H1 (cell line): ENCODE data around the gene ITGB7. TPM values are rescaled to one million over a fixed set of nuclear protein-coding genes. Genes with fewer than 3 reads are reported as not detected.

Experiments
- CTCF ChIA-PET: fragments of 300-600 bp; sonication (Branson Sonifier 250); formaldehyde crosslinking; loops from one replicate; lab custom pipeline; 2021; ENCODE audit not compliant: partially characterized antibody; lab: Charles Lee
- POLR2A ChIA-PET: fragments of 300-600 bp; sonication (Branson Sonifier 250); formaldehyde crosslinking; loops from one replicate; lab custom pipeline; 2021; ENCODE audit warnings: inconsistent platforms; ENCODE audit not compliant: partially characterized antibody; lab: Charles Lee
- DNase-seq, 2 experiments: peaks; one replicate each; pipeline versions ENCODE4 v3.0.0 to v3.0.0-alpha.2; 2010 to 2022; ENCODE audit warnings: low spot score in 2 of 2, low read depth in 1 of 2, mixed read lengths in 1 of 2
- FAIRE-seq: peaks from 2 replicates; lab custom pipeline; 2011; peaks lifted over from hg19 to GRCh38; lab: Jason Lieb, UNC
- H2AFZ ChIP-seq: 2 replicates; pipeline ENCODE4 v1.8.1; 2012; ENCODE audit warnings: low read length, inconsistent platforms
- H2AK5ac ChIP-seq: 2 replicates; pipeline ENCODE4 v1.6.1; 2013; ENCODE audit warnings: low read depth, low read length
- H2BK120ac ChIP-seq: replicated peaks from 2 replicates; pipeline ENCODE3; 2013; ENCODE audit warnings: low read depth, low read length, inconsistent platforms
- H2BK12ac ChIP-seq: 2 replicates; pipeline ENCODE4 v1.6.1; 2013; ENCODE audit warnings: low read depth, low read length
- H2BK15ac ChIP-seq: 2 replicates; pipeline ENCODE4 v1.6.1; 2013; ENCODE audit warnings: low read length
- H2BK20ac ChIP-seq: 2 replicates; pipeline ENCODE4 v1.6.1; 2013; ENCODE audit warnings: low read length
- H2BK5ac ChIP-seq: 2 replicates; pipeline ENCODE4 v1.6.1; 2013; ENCODE audit warnings: low read depth, low read length
- H3K14ac ChIP-seq: 2 replicates; pipeline ENCODE4 v1.6.1; 2013; ENCODE audit warnings: inconsistent platforms; ENCODE audit not compliant: insufficient read length
- H3K18ac ChIP-seq: 2 replicates; pipeline ENCODE4 v1.6.1; 2013; ENCODE audit warnings: low read length; ENCODE audit errors: extremely low read depth
- H3K23ac ChIP-seq: 2 replicates; pipeline ENCODE4 v1.6.1; 2013; ENCODE audit warnings: inconsistent platforms; ENCODE audit not compliant: insufficient read length
- H3K23me2 ChIP-seq: 2 replicates; pipeline ENCODE4 v1.6.1; 2013; ENCODE audit warnings: low read depth, low read length
- H3K27ac ChIP-seq: 2 replicates; pipeline ENCODE4 v1.6.1; 2011; ENCODE audit warnings: low read depth, low read length, inconsistent platforms
- H3K27me3 ChIP-seq, 4 experiments: replicated peaks in 1 of 4; 1 replicate in 1 of 4; 2 replicates in 3 of 4; pipeline versions ENCODE4 v1.6.1 to v1.8.1; 2011 to 2013; ENCODE audit warnings: low read length in 3 of 4, mild to moderate bottlenecking in 3 of 4, inconsistent platforms in 2 of 4, mixed read lengths in 2 of 4, moderate library complexity in 1 of 4; ENCODE audit not compliant: control insufficient read depth in 3 of 4, insufficient read depth in 3 of 4; ENCODE audit errors: extremely low read depth in 1 of 4
- H3K36me3 ChIP-seq, 4 experiments: 2 replicates each; pipeline versions ENCODE4 v1.6.1 to v1.8.1; 2011 to 2013; ENCODE audit warnings: mild to moderate bottlenecking in 4 of 4, low read length in 3 of 4, moderate library complexity in 2 of 4, control low read depth in 1 of 4, inconsistent platforms in 1 of 4; ENCODE audit not compliant: insufficient read depth in 4 of 4, control insufficient read depth in 2 of 4
- H3K4ac ChIP-seq: replicated peaks from 2 replicates; pipeline ENCODE3; 2013; ENCODE audit warnings: low read length, low read depth, mixed read lengths, inconsistent platforms; ENCODE audit not compliant: insufficient read length
- H3K4me1 ChIP-seq, 4 experiments: replicated peaks in 1 of 4; 1 replicate in 1 of 4; 2 replicates in 3 of 4; pipeline versions ENCODE4 v1.6.1 to v1.8.1; 2011 to 2013; ENCODE audit warnings: low read length in 3 of 4, inconsistent platforms in 2 of 4, mixed read lengths in 1 of 4; ENCODE audit not compliant: insufficient read depth in 4 of 4, control insufficient read depth in 3 of 4
- H3K4me2 ChIP-seq, 2 experiments: 2 replicates each; pipeline versions ENCODE4 v1.6.1 to v1.8.1; 2011 to 2013; ENCODE audit warnings: low read depth in 2 of 2, low read length in 2 of 2, control low read depth in 1 of 2, inconsistent platforms in 1 of 2, mild to moderate bottlenecking in 1 of 2; ENCODE audit not compliant: insufficient read depth in 1 of 2
- H3K4me3 ChIP-seq, 4 experiments: fragments of 200-600, 300-600 bp in 1 of 4; sonication (generic), shearing (Covaris generic), sonication (Bioruptor Twin) in 1 of 4; 2 replicates each; pipeline versions ENCODE4 v1.5.1 to v1.8.1; 2011 to 2016; ENCODE audit warnings: low read length in 4 of 4, low read depth in 3 of 4, control low read depth in 2 of 4, inconsistent platforms in 2 of 4, mild to moderate bottlenecking in 2 of 4, mixed read lengths in 1 of 4, moderate library complexity in 1 of 4; ENCODE audit not compliant: insufficient read depth in 2 of 4; ENCODE audit errors: extremely low read depth in 1 of 4
- H3K56ac ChIP-seq: replicated peaks from 2 replicates; pipeline ENCODE3; 2013; ENCODE audit warnings: low read depth, mild to moderate bottlenecking, mixed read lengths, low read length, inconsistent platforms; ENCODE audit not compliant: insufficient read length
- H3K79me1 ChIP-seq: 2 replicates; pipeline ENCODE4 v1.6.1; 2013; ENCODE audit warnings: low read depth, low read length, control low read depth
- H3K79me2 ChIP-seq, 2 experiments: 2 replicates each; pipeline versions ENCODE4 v1.6.1 to v1.8.1; 2012 to 2013; ENCODE audit warnings: low read length in 2 of 2, mild to moderate bottlenecking in 2 of 2, inconsistent platforms in 1 of 2; ENCODE audit not compliant: insufficient read depth in 2 of 2, control insufficient read depth in 1 of 2
- H3K9ac ChIP-seq, 4 experiments: replicated peaks in 1 of 4; 1 replicate in 1 of 4; 2 replicates in 3 of 4; pipeline versions ENCODE4 v1.6.1 to v1.8.1; 2011 to 2013; ENCODE audit warnings: low read depth in 3 of 4, low read length in 3 of 4, control low read depth in 2 of 4, mild to moderate bottlenecking in 2 of 4, moderate library complexity in 2 of 4, inconsistent platforms in 1 of 4; ENCODE audit errors: extremely low read depth in 1 of 4
- H3K9me3 ChIP-seq, 2 experiments: 2 replicates each; pipeline versions ENCODE4 v1.6.1 to v1.8.1; 2012 to 2013; ENCODE audit warnings: mild to moderate bottlenecking in 2 of 2, moderate library complexity in 2 of 2, control low read depth in 1 of 2, inconsistent platforms in 1 of 2, low read depth in 1 of 2, low read length in 1 of 2, mixed read lengths in 1 of 2; ENCODE audit not compliant: insufficient read depth in 2 of 2
- H4K20me1 ChIP-seq, 2 experiments: replicated peaks in 1 of 2; 2 replicates each; pipeline versions ENCODE3 to v1.8.1; 2011 to 2013; ENCODE audit warnings: inconsistent platforms in 2 of 2, low read length in 2 of 2, mild to moderate bottlenecking in 1 of 2; ENCODE audit not compliant: insufficient read depth in 2 of 2, control insufficient read depth in 1 of 2
- H4K5ac ChIP-seq: 2 replicates; pipeline ENCODE4 v1.6.1; 2013; ENCODE audit warnings: low read length, low read depth, mixed read lengths, inconsistent platforms; ENCODE audit not compliant: insufficient read length
- H4K8ac ChIP-seq: 2 replicates; pipeline ENCODE4 v1.8.0; 2013; ENCODE audit warnings: mild to moderate bottlenecking, moderate library complexity, low read length, inconsistent platforms; ENCODE audit not compliant: insufficient read depth; ENCODE audit errors: extremely low read depth
- H4K91ac ChIP-seq: replicated peaks from 2 replicates; pipeline ENCODE3; 2013; ENCODE audit warnings: low read length, mixed read lengths, inconsistent platforms; ENCODE audit not compliant: insufficient read length
- CTCF ChIP-seq, 3 experiments: IDR thresholded peaks; 1 replicate in 2 of 3; 2 replicates in 1 of 3; pipeline versions ENCODE4 v1.5.1 to v1.6.1; 2011; ENCODE audit warnings: low read length in 3 of 3, mild to moderate bottlenecking in 3 of 3, inconsistent platforms in 2 of 3, low read depth in 1 of 3, moderate library complexity in 1 of 3; ENCODE audit not compliant: insufficient read depth in 1 of 3; ENCODE audit errors: control extremely low read depth in 1 of 3
- E2F6 ChIP-seq: IDR thresholded peaks from 2 replicates; pipeline ENCODE4 v1.6.1; 2012; ENCODE audit warnings: inconsistent platforms
- EGR1 ChIP-seq: IDR thresholded peaks from 2 replicates; pipeline ENCODE4 v1.6.1; 2011; ENCODE audit warnings: low read depth, low read length, borderline replicate concordance
- KDM4A ChIP-seq: IDR thresholded peaks from one replicate; pipeline ENCODE4 v1.7.1; 2012; ENCODE audit warnings: low read depth, mild to moderate bottlenecking, moderate library complexity, low read length, inconsistent platforms; ENCODE audit not compliant: severe bottlenecking
- RNF2 ChIP-seq: fragments of 200-900, 300-1000 bp; sonication (generic); IDR thresholded peaks from 2 replicates; pipeline ENCODE4 v1.7.1; 2016; ENCODE audit warnings: borderline replicate concordance, low read depth, mild to moderate bottlenecking, antibody characterized with exemption, low read length; ENCODE audit not compliant: poor library complexity, severe bottlenecking; ENCODE audit errors: missing control alignments
- SAP30 ChIP-seq: fragments of 300-600 bp; sonication (generic); IDR thresholded peaks from 2 replicates; pipeline ENCODE4 v1.7.1; 2012; ENCODE audit warnings: low read length, moderate library complexity, mild to moderate bottlenecking, inconsistent platforms; ENCODE audit not compliant: insufficient read depth, insufficient replicate concordance
- ZNF274 ChIP-seq: IDR thresholded peaks from 2 replicates; pipeline ENCODE4 v1.7.0; 2012; ENCODE audit warnings: low read length, borderline replicate concordance; ENCODE audit errors: extremely low read depth
- WGBS, 2 experiments: shearing (Covaris generic) in 1 of 2; methylation state at CpG; one replicate each; pipeline versions ENCODE4 v1.1.6 to v1.1.7; 2013 to 2015; ENCODE audit warnings: low lambda C conversion rate in 2 of 2, mixed read lengths in 2 of 2, inconsistent platforms in 1 of 2, low coverage in 1 of 2, missing lambda C conversion rate in 1 of 2; ENCODE audit not compliant: insufficient replicate concordance in 2 of 2, insufficient coverage in 1 of 2, insufficient read length in 1 of 2; ENCODE audit errors: extremely low coverage in 1 of 2, missing lambda C conversion rate in 1 of 2; 5-methylcytosine and 5-hydroxymethylcytosine counted together
- polyA plus RNA-seq, 7 experiments: library from polyadenylated mRNA; depleted of rRNA in 3 of 7; stranded (reverse) in 5 of 7; unstranded in 2 of 7; fragments of >200 nt in 5 of 7; fragments of 200-250 nt in 2 of 7; gene quantifications; 1 replicate in 5 of 7; 2 replicates in 1 of 7; 4 replicates in 1 of 7; pipeline versions ENCODE4 v1.2.1 to v1.2.3, GENCODE V29; 2011 to 2013; ENCODE audit warnings: missing spikeins in 2 of 7, mixed read lengths in 2 of 7
- total RNA-seq: library from RNA; stranded (reverse); fragmentation: NEBNext Ultra II Directional; extraction: Animal tissue kit (Norgen Biotek cat#: 25700); gene quantifications from 2 replicates; pipeline ENCODE4 v1.2.1, GENCODE V29; 2021

ITGB7 gene
- total and polyA plus RNA-seq, 2 of the 8 experiments (the other 6 are each of a cell fraction or from before 2014, with no cell fraction given) = 0.35 to 0.54 TPM

GRCh38 chr12:53187145-53187899, 19.7 kb downstream of the ITGB7 start:
- H2AK5ac ChIP-seq = no peak overlapping the region
- no peak overlapping the region for H2BK120ac ChIP-seq
- no peak overlapping the region for H4K8ac ChIP-seq
- FAIRE-seq (no peak), DNase-seq (no peak)
- peaks cover 0 to 6% of the 10 kb centered on the region in 2 experiments; a peak in 2 of 4 replicates for H3K79me2 ChIP-seq
- no peaks in the 10 kb centered on the region; the same call in 1 of the 2 replicates for H3K23me2 ChIP-seq
- H2BK20ac ChIP-seq = no peak overlapping the region
- no peaks in the 10 kb centered on the region for H3K9me3 ChIP-seq
- no peak overlapping the region for H2BK15ac ChIP-seq
- H3K4ac ChIP-seq = no peak overlapping the region
- H3K27me3 ChIP-seq = peaks cover 0 to 4% (median 0%) of the 10 kb centered on the region in 4 experiments; a peak in 1 of 7 replicates
- no peak overlapping the region for H3K14ac ChIP-seq
- no peak overlapping the region for H4K5ac ChIP-seq
- H3K79me1 ChIP-seq = no peaks in the 10 kb centered on the region; the same call in 1 of the 2 replicates
- H3K18ac ChIP-seq = no peak overlapping the region
- H3K4me3 ChIP-seq = no peak overlapping the region
- ChIA-PET CTCF (interaction anchor here (0.6 to 11.1 kb wide), 27 partner anchors 12 to 1510 kb away, joined by 3 to 164 read pairs (median 3); partner anchors contain the start of genes ITGB7 and MYG1), POLR2A (interaction anchor here (0.7 to 1.9 kb wide), 12 partner anchors 8 to 134 kb away, joined by 3 to 6 read pairs (median 3); partner anchors contain the start of genes AAAS and SOAT2)
- no peak overlapping the region for H3K9ac ChIP-seq
- no peak overlapping the region for H2BK5ac ChIP-seq
- peaks cover 0 to 6% (median 3%) of the 10 kb centered on the region in 4 experiments; a peak in 4 of 7 replicates for H3K4me1 ChIP-seq
- no peak overlapping the region for H3K27ac ChIP-seq
- H4K91ac ChIP-seq = no peak overlapping the region
- no peak overlapping the region for H2BK12ac ChIP-seq
- H3K56ac ChIP-seq = no peak overlapping the region
- no peak overlapping the region for H3K23ac ChIP-seq
- no peak overlapping the region for H2AFZ ChIP-seq
- H3K4me2 ChIP-seq = no peak overlapping the region
- WGBS, 2 experiments = 90% methylated on average over 15 of the region's 15 CpGs; no CpG with 5 or more reads in 1 of the 2 experiments
- H4K20me1 ChIP-seq = peaks cover 2 to 16% of the 10 kb centered on the region in 2 experiments
- H3K36me3 ChIP-seq = peaks cover 11 to 50% (median 33%) of the 10 kb centered on the region in 4 experiments
- TF ChIP-seq CTCF (IDR thresholded peaks at IDR 0.05; ENCODE audit: control extremely low read depth in 1 of 3, insufficient read depth in 1 of 3, low read depth in 1 of 3, low read length in 3 of 3) (no peak), KDM4A (no peak), E2F6 (no peak), EGR1 (no peak), ZNF274 (no peak), RNF2 (no peak), SAP30 (no peak)
